Measurements from ENCODE around the gene SLBP. TPM values are rescaled to one million over a fixed set of nuclear protein-coding genes. Genes with fewer than 3 reads are reported as not detected.

SLBP gene
- total RNA-seq, 2 experiments from 2014 or later = 45.8 to 47.6 TPM

DNA sequence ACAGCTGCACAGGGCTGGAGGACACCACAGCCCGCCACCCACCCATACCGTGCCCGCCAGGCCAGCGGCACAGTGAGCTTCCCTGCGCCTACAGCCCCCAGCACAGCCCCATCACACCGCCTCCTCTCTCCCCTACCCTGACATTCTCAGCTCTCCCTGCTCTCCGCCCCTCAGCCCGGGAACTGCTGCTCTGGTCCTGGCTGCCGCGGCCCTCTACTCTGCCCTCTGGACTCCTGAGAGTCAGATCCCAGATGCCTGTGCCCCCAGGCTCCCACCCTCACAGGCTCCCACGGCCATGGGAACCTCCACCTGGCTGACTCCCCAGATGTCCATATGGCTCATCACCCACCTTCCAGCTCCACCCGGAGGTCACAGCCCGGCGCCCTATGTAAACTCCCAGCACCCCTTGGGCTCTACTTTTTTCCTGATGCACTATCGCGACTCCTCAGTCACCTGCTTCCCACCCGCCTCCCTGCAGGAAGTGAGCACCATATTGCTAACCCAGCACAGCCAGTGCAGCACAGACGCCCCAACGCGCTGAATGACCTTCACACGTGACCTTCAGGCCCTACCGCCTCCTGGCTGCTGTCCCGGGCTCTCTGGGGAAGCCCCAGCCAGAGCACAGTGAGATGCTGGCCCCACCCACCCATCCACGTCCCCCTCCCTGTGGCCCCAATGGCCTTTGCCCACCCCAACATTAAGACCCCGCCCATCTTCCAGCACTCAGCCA lies 51.0 kb downstream of the SLBP start:
- Mint-ChIP-seq H3K36me3 (ENCODE audit: low read depth) (peaks cover under 1% of the 10 kb centered on the region), H3K9me3 (no peaks in the 10 kb centered on the region), H3K27ac (no peak overlapping the region), H3K4me3 (no peak overlapping the region), H3K4me1 (ENCODE audit: low read depth) (no peaks in the 10 kb centered on the region), H3K27me3 (no peaks in the 10 kb centered on the region)
- CTCF ChIA-PET = no interaction called here
- ATAC-seq (ENCODE audit: poor library complexity) (no peak), DNase-seq (no peak)
- Histone ChIP-seq H3K9me3 (ENCODE audit: control insufficient read depth in 1 of 2, insufficient read depth in 1 of 2, low read length in 2 of 2) (no peaks in the 10 kb centered on the region), H3K4me1 (ENCODE audit: insufficient read depth, low read length) (no peaks in the 10 kb centered on the region), H3K4me3 (ENCODE audit: low read length) (no peak overlapping the region), H3K27ac (ENCODE audit: low read depth in 1 of 2, low read length in 2 of 2) (no peak overlapping the region), H3K27me3 (ENCODE audit: control insufficient read depth in 1 of 2, insufficient read depth in 2 of 2, low read length in 2 of 2) (no peaks in the 10 kb centered on the region), H3K36me3 (ENCODE audit: insufficient read depth, low read length) (no peaks in the 10 kb centered on the region)
- intact Hi-C loops (cut with DNase I, micrococcal nuclease) = no loop called here
- no peak for TF ChIP-seq CTCF (IDR thresholded peaks at IDR 0.05)
- POLR2A ChIA-PET = no interaction called here

DNA sequence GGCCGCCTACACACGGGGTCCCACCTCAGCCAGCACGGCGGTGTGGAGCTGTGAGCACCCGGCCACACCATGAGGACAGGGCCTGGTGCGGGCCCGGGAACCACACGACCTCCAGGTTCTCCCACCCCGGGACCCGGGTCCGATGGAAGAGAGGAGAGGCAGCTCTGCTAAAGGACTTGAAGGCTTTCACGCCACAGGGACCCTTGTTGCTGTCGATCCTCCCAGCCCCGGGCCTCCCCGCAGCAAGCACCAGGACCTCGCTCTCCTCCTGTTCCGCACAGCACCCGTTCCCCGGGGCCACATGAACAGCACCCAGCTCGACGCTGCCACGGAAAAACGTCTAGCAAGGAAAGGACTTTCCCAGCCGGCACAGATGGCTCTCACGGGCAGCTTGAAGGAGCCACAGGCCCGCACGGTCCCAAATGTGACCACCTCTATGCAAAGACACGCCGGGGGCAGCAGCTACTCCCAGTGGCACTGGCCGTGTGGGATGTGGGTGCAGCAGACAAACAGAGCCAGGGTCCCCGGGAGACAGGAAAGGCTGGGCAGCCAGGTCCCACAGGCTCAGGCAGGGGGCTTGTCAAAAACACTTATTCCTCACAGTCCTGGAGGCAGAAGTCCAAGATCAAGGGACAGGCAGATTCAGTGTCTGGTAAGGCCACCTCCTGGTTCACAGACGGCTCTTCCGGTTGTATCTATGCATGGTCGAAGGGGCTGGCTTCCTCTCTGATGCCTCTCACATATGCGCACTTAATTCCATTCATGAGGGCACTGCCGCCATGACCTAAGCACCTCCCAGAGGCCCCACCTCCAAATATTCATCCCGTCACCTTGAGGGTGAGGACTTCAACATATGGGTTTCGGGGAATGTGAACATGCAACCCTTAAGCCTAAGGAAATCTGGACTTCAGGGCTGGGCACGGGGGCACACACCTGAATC lies 52.7 kb downstream of the SLBP start:
- ChIA-PET CTCF (no interaction called here), POLR2A (no interaction called here)
- Mint-ChIP-seq H3K36me3 (ENCODE audit: low read depth) (peaks cover 3% of the 10 kb centered on the region), H3K9me3 (no peaks in the 10 kb centered on the region), H3K4me1 (ENCODE audit: low read depth) (no peaks in the 10 kb centered on the region), H3K27ac (no peak overlapping the region), H3K27me3 (no peaks in the 10 kb centered on the region), H3K4me3 (no peak overlapping the region)
- no peaks in the 10 kb centered on the region for H3K27me3 ChIP-seq (ENCODE audit: control insufficient read depth in 1 of 2, insufficient read depth in 2 of 2, low read length in 2 of 2)
- no peak overlapping the region for H3K27ac ChIP-seq (ENCODE audit: low read depth in 1 of 2, low read length in 2 of 2)
- DNase-seq (no peak), ATAC-seq (ENCODE audit: poor library complexity) (no peak)
- no peak for TF ChIP-seq CTCF (IDR thresholded peaks at IDR 0.05)
- no peaks in the 10 kb centered on the region for H3K9me3 ChIP-seq (ENCODE audit: control insufficient read depth in 1 of 2, insufficient read depth in 1 of 2, low read length in 2 of 2)
- intact Hi-C loops (cut with DNase I, micrococcal nuclease) = no loop called here
- no peaks in the 10 kb centered on the region for H3K36me3 ChIP-seq (ENCODE audit: insufficient read depth, low read length)
- no peak overlapping the region for H3K4me3 ChIP-seq (ENCODE audit: low read length)
- H3K4me1 ChIP-seq (ENCODE audit: insufficient read depth, low read length) = no peaks in the 10 kb centered on the region

DNA sequence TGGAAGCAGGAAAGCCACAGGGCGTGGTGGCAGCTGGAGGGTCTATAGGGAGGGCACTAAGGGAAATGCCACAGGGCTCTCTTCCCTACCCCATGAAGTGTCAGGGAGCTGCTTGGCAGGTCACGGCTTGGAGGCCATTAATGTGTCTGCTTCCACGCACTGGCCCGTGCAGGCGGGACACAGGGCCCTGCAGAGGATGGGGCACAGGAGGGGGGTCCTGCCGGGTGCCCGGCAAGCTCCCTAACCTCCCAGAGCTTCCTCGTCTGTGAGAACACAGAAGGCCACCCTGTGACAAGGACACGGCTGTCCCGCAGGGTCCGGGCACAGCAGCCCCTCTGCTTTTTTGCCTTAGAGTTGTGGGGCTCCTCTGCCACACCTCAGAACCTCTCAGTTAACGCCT lies 53.5 kb downstream of the SLBP start:
- CTCF ChIA-PET = no interaction called here
- no peak for DNase-seq
- ATAC-seq (ENCODE audit: poor library complexity) = no peak
- Histone ChIP-seq H3K36me3 (ENCODE audit: insufficient read depth, low read length) (no peaks in the 10 kb centered on the region), H3K27me3 (ENCODE audit: control insufficient read depth in 1 of 2, insufficient read depth in 2 of 2, low read length in 2 of 2) (no peaks in the 10 kb centered on the region), H3K9me3 (ENCODE audit: control insufficient read depth in 1 of 2, insufficient read depth in 1 of 2, low read length in 2 of 2) (no peaks in the 10 kb centered on the region), H3K27ac (ENCODE audit: low read depth in 1 of 2, low read length in 2 of 2) (no peak overlapping the region), H3K4me1 (ENCODE audit: insufficient read depth, low read length) (no peaks in the 10 kb centered on the region), H3K4me3 (ENCODE audit: low read length) (no peak overlapping the region)
- Mint-ChIP-seq H3K4me3 (no peak overlapping the region), H3K27me3 (no peaks in the 10 kb centered on the region), H3K9me3 (no peaks in the 10 kb centered on the region), H3K27ac (no peak overlapping the region), H3K36me3 (ENCODE audit: low read depth) (peaks cover 3% of the 10 kb centered on the region), H3K4me1 (ENCODE audit: low read depth) (no peaks in the 10 kb centered on the region)
- intact Hi-C loops (cut with DNase I, micrococcal nuclease) = no loop called here
- TF ChIP-seq CTCF (IDR thresholded peaks at IDR 0.05) = no peak
- POLR2A ChIA-PET = no interaction called here
